Bone marrow (tissue), 2 donors: Measurements from ENCODE around the gene AHDC1.
"Not testable (repeated sequence)": the region's sequence is repeated elsewhere in the genome, so short reads cannot be mapped to it uniquely, and the experiment has no call there.

Experiments
- DNase-seq, 2 donors: peaks; one replicate each; lab custom pipeline; 2025; lab: John Stamatoyannopoulos, UW

AHDC1 gene

DNA sequence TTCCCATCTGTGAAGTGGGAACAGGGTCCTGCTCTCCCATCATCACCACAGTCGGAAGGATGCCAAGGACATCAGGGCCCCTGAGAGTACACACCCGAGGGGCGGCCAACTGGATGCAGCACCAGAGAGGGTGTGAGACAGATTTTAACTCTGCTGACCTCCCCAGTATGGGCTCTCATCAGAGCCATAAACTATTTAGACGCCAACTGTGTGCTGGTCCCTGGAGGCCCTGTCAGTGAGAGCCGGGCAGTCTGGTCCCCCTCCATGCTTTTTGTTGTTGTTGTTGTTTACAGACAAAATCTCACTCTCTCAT, 29.3 kb upstream of the AHDC1 start:
- DNase-seq = no peak

DNA sequence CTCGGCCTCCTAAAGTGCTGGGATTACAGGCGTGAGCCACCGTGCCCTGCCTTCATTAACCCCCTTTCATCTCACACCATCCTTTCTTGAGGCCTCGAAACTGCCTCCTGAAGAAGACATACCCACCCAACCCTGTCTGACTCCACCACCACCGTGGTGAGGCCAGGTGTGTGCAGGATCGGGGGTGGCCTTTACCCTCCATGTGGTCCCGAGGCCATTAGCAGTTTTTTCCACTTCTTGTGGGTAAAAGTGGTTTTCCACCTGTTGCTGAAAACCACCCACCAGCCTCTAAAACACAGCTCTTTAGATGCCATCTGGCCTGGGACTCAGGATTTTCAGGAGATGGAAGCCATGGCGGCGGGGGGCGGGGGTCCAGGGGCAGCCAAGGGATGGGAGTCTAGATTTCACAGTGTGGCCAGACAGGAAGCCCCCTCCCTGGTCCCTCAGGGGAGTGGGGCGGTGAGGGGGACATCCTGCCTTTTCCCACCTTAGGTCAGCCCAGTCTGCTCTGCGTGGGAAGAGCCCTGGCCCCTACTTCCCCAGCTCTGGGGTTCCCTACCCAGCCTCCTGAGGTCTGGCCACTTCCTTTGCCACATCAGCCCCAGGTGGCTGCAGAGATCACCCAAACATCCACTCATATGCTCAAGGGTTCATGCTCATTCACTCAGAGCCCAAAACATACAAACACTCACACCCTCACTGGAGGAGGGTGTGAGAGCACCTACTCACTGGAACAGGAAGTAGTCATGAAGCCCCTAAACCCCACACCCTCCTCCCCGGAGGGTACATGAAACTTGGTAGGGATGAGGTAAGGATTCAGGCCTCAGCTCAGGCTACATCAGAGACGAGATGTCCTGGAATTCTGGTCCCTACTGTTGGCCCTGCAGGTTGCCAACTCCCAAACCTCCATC, 28.7 kb upstream of the AHDC1 start:
- no peak for DNase-seq

DNA sequence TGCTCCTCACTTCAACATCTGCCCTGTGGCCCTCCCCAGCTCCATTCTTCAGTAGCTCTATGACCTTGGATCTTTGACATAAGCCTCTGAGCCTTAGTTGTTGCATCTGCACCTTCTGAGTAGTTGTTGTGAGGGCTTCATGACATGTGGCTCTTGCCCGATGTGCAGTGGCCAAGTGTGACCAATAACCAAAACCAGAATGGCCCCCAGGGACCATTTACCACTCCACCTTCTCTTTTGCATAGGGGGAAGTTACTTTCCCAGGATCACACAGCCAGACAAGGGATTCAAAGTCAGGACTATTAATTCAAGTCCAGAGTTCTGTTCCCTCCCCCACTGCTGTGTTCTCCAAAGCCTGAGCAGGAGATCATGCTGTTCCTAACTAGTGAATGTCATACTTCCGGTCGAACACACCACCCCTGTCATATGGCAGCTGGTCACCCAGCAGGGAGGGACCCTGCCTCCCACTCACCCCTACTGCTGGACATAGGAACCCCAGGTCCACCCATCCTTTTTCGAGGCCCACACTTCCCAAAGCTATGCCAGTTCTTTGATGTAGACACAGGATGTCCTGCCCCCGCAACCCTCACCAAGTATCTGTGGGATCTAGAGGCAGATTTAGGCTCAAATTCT, 27.0 kb upstream of the AHDC1 start:
- no peak for DNase-seq

DNA sequence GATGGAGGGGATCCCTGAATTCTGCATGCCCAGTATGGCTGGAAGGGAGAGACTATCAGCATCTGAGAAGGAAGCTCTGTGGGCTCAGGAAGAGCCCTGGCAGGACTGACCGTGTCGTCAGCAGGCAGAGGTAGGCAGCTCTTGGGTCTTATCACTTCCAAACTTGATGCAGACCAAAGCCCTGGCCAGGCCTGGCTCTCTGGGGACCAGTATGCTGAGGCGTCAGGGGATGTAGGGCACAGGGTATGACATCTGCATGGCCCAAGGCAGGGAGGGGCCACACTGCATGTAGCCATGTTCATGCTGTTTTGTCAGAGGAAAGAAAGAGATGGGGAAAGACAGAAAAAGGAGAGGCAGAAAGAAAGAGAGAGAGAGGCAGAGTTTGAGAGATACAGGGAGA, 24.8 kb upstream of the AHDC1 start:
- DNase-seq = no peak

DNA sequence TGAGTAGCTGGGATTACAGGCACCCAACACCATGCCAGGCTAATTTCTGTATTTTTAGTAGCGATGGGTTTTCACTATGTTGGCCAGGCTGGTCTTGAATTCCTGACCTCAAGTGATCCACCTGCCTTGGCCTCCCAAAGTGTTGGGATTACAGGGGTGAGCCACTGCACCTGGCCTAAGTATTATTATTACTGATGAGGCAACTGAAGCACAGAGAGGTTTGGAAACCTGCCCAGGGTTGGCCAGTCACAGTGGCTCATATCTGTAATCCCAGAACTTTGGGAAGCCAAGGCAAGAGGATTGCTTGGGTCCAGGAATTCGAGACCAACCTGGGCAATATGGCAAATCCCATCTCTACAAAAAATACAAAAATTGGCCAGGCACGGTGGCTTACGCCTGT, 23.8 kb upstream of the AHDC1 start:
- DNase-seq = not testable (repeated sequence)

DNA sequence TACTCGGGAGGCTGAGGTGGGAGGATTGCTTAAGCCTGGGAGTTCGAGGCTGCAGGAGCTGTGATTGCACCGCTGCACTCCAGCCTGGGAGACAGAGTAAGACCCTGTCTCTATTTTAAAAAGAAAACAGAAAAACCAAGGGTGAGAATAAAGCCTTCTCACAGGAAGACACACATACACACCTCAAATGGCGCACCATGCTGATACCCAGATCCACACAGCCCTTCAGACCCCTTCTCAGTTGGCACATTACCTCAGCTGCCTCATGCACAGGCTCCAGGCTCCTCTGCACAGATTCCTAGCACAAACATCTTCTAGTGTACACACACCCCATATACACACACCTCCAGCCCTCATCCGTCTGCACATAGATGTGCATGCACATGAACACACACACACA, 23.1 kb upstream of the AHDC1 start:
- no peak for DNase-seq

DNA sequence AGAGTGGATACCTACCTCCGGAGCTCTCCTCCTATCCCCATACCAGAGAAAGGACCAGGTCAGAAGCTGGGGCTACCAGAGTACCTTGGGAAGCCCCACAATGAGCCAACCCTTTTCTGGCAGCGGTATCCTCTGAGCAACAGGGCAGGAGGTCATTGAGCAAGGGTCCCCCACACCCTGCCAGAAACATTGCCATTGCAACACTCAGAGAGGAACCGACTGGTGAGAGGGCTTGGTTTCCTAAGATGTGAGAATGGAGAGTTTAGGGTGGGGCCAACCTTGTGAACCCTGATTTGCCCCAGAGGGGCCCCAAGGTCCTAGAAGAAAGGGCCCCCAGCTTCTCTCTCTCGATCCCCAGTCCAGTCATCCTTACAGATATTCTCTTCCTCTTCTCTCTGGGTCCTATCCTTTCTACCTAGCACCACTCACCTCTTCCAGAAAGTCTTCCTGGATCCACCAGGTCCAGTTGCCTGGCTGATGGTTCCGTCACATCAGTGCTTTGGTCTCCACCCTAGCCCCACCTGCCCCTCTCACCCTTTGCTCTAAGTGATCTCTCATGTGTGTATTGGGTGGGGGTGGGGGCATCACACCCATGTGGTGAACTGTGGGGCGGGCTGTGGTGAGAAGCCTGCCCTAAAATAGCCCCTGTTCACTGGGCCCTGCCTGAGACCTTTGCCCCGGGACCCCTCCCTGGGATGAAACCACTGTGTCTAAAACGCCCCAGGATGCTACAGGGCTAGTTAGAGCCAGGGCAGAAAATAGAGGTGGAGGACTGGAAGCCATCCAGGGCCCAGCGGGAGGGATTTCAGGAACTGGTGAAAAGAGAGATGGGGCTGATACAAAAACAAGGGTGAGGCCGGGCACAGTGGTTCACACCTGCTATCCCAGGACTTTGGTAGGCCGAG, 22.3 kb upstream of the AHDC1 start:
- peak in 1 of 2 donors; percentile 51 for DNase-seq

DNA sequence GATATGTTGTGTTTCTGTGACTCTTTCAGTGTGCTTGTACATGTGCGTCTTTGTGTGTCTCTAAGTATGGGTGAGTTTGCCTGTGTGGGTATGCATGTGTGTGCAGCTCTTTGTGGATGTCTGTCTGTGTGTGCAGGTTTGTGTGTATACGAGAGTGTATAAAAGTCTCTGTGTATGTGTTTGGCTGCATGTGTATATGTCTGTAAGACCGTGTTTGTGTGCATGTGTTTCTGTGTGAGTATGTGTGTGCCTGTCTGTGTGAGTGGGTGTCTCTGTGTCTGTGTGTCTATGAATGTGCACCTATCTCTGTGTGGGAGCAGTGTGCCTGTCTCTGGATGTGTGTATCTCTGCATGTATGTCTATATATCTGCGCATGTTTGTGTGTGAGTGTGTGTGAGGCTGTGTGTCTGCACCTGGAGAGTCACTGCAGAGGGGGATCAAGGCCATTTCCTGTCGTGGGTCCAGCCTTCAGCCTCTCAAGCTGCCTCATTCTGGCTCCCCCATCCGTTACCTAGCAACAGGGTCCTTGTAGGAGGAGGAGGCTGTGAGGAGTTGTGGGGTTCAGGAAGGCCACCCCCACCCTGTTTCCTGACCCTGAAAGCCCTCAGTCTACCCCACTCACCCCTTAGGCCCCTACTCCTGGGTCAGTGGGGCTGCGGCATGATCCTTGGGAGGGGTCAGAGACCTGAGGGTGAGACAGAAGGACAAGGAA, 20.7 kb upstream of the AHDC1 start:
- DNase-seq = no peak

DNA sequence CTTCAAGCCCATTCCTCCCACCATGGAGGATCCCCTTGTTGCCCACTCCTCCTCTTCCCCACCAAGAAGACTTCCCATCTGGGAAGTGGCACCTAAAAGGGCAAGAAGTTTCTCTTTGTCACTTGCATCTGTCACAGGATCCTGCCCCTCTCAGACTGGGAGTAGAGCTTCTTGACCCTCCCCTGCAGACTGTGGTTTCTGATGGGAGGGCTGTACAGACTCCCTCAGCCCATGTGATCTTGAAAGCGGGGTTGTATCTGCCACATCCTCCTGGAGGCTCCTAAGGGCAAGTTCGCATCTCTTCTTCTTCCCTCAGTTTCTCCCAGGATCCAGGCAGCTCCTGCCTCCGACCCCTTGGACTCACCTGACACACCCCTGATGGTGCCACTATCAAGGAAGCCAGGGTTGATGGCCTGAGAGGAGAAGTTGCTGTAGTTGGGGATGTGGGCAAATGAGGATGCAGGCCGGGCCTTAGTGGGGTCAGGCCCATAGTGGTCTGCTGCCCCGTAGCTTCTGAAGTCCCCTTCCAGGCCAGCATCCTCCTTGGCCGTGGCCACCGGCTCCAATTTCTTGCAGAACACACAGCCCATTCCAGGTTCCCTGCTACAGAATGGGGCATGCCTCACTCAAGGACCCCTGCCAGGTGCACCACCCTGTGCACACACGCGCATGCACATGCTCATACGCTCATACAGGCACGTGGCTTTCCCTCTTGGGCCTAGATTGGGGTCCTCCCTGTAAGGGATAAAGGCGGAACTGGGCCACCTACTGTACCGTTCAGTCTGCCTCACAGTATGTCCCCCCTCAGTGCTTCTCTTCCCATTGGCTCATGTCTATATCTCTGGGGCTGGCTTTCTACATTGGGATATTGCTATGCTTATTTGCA, 19.6 kb upstream of the AHDC1 start:
- peak in 1 of 2 donors; percentile 45 for DNase-seq

DNA sequence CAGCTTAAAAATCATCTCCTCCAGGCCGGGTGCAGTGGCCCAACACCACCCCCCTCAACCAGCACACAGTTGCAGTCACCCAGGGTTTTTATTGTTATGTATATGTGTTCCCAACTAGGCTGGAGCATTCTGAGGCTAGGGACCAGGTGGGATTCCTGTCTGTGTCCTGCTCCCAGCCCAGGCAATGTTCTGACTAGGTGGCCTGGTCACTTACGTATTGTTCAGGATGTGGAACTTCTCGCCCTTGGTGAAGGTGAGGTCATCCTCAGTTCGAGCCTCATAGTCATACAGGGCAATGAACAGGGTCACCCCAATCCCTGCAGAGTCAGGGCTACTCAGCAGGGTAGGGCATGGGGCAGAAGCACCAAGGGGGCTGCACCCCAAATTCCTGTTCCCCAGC, 18.9 kb upstream of the AHDC1 start:
- no peak for DNase-seq

DNA sequence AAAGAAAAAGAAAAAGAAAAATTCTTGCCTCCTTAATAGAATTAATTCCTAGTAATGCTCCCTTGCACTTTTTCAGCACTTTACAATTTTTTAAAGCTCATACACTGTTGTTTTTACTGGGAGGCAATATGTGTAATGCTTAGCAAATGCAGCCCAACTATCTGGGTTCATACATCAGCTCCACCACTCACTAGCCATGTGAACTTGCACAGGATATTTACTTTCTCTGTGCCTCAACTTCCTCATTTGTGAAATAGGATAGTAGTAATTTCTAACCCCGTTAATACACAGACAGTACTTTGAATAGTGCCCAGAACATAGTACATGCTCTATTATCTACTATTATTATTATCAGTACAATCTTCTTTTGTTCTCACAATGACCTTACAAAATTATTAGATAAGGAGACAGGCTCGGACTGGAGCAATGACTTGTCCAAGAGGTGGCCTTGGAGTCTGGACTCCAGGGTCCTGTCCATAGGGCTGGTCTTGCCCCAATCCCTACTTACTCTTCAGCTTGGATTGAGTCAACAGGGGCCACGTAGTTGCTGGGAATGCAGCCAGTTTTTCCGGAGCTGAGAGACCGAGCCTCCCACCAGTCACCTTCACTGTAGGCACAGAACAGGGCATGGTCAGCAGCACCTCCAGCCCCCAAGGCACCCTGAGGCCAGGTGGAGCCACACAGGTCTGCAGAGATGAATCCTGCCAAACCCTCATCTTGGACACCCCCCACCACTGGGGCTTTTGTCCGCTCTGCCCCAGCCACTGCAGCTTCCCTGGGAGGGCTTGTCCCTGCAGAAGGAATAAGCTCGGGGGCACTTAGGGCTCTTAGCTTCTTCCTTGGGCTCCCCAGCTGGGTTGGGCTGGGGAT, 17.3 kb upstream of the AHDC1 start:
- no peak for DNase-seq

DNA sequence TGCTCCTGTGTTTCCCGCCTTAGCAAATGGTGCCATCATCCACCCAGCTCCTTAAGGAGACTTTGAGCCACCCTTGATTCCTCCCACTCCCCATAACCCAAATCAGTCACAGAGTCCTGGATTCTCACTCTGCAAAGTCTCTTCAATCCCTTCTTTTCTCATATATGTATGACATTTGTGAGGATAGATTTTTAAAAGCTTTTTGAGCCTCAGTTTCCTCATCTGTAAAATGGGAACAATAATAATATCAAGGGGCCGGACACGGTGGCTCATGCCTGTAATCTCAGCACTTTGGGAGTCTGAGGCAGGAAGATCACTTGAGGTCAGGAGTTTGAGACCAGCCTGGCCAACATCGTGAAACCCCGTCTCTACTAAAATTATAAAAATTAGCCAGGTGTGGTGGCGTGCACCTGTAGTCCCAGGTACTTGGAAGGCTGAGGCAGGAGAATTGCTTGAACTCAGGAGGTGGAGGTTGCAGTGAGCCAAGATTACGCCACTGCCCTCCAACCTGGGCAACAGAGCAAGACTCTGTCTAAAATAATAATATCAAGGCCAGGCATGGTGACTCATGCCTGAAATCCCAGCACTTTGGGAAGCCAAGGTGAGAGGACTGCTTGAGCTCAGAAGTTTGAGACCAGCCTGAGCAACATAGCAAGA, 16.0 kb upstream of the AHDC1 start:
- not testable (repeated sequence) for DNase-seq

DNA sequence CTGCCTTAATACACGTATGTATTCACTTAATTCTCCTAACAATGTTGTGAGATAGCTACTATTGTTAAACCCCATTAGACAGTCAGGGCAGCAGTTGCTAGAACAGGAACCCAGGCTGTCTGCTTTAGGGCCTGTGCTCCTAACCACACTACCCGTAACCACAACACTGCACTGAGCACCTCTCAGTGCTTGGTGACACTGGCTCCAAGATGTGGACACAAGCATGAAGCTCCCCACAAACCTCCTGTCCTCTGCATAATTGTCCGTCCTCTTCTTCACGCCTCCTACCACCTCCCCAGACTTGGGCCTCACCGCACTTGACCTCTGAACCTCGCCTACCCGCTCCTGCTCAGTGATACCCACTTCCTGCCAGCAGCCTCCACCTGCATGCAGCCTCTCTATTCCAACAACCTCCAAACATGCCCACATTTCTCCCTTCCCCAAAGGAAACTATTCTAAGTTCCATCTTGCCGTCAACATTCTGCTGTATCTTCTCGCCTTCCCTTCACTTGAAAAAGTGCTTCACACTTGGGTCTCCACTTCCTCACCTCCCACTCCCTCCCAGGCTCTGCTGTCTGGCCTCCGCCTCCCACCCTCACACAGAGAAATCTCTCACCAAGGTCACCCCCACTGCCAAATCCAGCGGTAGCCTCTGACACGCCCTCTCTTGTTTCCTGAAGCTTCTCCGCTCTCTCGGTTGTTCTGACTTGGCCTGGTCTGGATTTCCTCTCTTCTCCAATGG, 14.6 kb upstream of the AHDC1 start:
- DNase-seq = peak in 1 of 2 donors; percentile 68

DNA sequence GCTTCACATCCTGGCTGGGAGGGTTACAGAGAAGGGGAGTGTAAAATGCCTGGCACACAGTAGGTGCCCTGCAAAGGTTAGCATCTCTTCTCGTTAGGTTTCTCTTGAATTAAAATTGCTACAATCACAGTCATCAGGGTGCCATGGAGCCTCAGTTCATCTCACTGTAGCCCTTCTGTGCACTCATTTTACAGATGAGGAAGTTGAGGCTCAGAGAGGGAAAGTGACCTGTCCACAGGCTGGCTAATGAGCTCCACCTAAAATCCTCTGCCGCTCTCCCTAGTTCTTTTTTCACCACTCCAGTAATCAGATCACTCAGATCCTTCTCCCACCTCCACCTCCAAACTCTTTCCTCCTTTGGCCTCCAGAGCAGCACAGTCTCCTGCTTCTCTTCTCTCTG, 13.5 kb upstream of the AHDC1 start:
- DNase-seq = no peak

DNA sequence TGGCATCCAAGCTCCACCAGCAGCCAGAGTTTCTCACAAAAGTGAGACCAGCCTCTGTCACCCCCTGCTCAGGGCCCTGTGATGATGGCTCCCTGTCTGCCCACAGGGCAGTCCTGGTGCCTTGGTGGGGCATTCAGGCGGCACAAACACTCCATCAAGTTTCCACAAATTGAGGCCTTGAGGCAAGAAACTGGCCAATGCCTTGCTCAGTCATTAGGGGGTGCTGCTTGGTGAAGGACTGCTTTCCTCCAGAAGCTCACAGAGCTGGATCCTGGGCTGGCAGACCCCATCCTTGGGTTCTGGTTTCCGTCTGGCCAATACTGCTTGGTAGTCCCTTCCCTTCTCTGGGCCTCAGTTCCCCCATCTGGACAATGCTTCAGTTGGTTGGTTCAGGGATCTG, 12.5 kb upstream of the AHDC1 start:
- no peak for DNase-seq

DNA sequence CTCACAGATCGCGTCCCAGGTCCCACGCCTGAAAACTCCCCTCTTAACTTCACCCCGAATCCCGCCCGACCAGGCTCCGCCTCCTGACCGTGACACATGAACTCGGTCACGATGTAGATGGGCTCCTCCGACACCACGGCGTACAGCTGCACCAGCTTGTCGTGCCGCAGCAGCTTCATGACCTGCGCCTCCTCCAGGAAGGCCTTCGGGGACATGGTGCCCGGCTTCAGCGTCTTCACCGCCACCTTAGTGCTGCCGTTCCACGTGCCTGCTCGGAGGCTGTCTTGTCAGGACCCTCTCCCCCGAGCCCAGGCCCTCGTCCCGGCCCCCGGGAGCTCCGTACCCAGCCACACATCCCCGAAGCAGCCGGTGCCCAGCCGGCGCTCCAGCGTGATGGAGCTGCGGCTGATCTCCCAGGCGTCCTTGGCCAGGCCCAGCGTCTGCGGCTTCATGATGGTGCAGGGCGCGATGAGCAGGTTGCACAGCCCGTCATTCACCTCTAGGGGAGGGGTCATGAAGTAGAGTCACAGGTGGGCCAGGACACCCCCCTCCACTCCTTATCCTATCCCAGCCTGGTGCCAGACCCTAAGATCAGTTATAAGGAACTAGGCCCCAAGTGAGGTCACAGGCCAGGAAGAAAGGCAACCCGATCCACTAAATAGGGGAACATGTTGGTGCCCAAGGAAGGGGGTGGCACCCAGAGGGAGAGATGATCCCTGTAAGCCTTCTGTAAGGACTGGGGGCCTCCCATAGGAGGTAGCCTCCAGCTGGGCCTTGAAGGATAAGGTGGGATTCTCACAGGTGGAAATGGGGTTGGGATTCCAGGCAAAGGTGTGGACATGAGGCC, 11.6 kb upstream of the AHDC1 start:
- no peak for DNase-seq

DNA sequence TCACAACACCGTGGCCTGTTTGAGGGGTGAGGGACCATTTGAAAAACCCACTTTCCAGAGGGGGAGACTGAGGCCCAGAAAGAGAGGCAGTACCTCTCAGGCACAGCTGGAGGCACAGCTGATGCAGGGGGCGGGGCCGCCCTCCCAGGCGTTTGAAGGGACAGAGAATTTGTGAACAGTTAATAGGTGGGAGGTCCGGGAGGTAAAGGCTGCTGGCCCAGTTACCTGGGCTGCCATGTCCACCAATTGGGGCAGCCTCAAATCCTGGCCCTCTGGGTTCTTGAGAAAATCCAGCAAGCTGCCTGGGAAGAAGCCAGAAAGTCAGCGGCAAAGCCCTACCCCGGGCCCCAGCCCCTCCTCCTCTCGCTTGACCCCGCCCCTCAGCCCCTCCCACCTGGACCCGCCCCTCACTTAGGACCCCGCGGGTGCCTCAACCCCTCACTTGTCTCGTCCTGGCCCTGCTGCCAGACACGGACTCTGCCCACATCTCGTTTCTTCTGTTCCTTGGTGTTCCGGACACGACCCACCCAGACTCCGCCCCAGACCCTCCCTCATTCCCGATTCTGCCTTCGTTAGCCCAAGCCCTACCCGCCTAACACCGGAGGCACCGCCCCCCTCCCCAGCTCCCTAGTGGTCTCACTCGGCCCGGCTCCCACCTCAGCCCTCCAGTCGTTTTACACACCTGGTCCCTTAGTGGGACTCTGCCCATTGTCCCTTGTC, 10.8 kb upstream of the AHDC1 start:
- no peak for DNase-seq
